Stimulated activated CD4-positive, alpha-beta T cell treated with anti-CD3 and anti-CD28 coated beads, TNF-alpha, amount 100 ng/mL, for 4 hours (primary cell): ENCODE data around the gene GABARAPL1.

Experiments used
- DNase-seq, 3 experiments: peaks; one replicate each; pipeline ENCODE4 v3.0.0-alpha.2; 2020; ENCODE audit warnings: low read depth in 3 of 3

Gene GABARAPL1

GRCh38 chr12:10234562-10234961 is 21.9 kb downstream of the GABARAPL1 start:
- no peak for DNase-seq

GRCh38 chr12:10235761-10236631 is 23.3 kb downstream of the GABARAPL1 start:
- DNase-seq, result peak in 1 of 3 experiments; percentile 21

- DNase-seq, result no peak
Observed at GRCh38 chr12:10236720-10237119, 24.0 kb downstream of the GABARAPL1 start.

GRCh38 chr12:10238526-10238925 is 25.8 kb downstream of the GABARAPL1 start:
- no peak for DNase-seq

GRCh38 chr12:10241290-10241689 is 28.6 kb downstream of the GABARAPL1 start:
- DNase-seq, result no peak

- no peak for DNase-seq
Observed at GRCh38 chr12:10241727-10242126, 29.1 kb downstream of the GABARAPL1 start.

GRCh38 chr12:10242539-10242938 is 29.9 kb downstream of the GABARAPL1 start:
- DNase-seq, result no peak

GRCh38 chr12:10243818-10244520 is 31.3 kb downstream of the GABARAPL1 start:
- no peak for DNase-seq

- DNase-seq, result no peak
Observed at GRCh38 chr12:10247436-10248058, 34.9 kb downstream of the GABARAPL1 start.

GRCh38 chr12:10249690-10250455 is 37.2 kb downstream of the GABARAPL1 start:
- no peak for DNase-seq

GRCh38 chr12:10251669-10252068 is 39.0 kb downstream of the GABARAPL1 start:
- no peak for DNase-seq

- DNase-seq, result no peak
Observed at GRCh38 chr12:10252201-10252600, 39.5 kb downstream of the GABARAPL1 start.

- no peak for DNase-seq
Observed at GRCh38 chr12:10256064-10256463, 43.4 kb downstream of the GABARAPL1 start.

GRCh38 chr12:10260927-10261326 is 48.2 kb downstream of the GABARAPL1 start:
- no peak for DNase-seq

- DNase-seq, result no peak
Observed at GRCh38 chr12:10268037-10268436, 55.4 kb downstream of the GABARAPL1 start.

GRCh38 chr12:10272467-10272866 is 59.8 kb downstream of the GABARAPL1 start:
- no peak for DNase-seq
